ENCODE measurements around the gene KDM2A.
A peak's percentile ranks its signal among the peaks of the same experiment; 100 is the strongest.

Gene KDM2A

DNA sequence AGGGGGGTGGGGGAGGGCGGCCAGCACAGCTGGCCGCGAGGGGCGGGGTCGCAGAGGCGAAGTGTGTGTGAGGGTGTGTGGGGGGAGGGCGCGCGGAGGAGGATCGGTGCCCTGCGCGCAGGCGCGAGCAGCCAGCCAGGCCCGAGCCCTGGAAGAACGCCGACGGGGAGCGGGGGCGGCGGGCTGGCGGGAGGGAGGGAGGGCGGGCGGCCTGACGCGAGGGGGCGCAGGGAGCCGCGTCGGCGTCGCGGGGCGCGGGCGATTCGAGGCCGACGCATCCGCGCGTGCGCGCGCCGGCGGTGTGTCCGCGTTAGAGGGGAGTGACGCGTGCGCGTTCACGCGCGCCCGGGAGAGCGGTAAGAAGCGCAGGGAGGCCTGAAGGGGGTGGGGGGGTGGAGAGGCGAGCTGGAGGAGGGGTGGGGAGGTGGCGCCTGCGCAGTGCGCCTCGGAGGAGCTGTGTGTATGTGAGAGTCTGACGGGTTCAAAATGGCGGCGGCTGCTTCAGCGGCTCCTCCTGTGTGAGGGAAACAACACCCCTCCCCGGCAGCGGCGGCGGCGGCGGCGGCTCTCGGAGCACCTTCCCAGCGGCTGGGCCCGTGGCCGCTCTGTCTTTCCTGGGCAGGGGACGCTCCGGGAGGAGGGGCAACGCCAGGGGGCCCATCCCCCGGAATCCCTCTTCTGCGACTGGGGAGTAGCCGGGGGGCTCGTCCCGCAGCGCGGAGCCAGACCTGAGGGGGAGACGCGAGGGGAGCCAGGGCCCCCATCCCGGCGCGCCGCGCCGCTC, at the start of gene KDM2A:
Gene KDM2A (plus strand): TSS at position 463 of the 784 bp plus-strand sequence. CDS start 2,054 bp downstream, outside the sequence.
- peak; percentile 93 to 98 (median 96) for DNase-seq

DNA sequence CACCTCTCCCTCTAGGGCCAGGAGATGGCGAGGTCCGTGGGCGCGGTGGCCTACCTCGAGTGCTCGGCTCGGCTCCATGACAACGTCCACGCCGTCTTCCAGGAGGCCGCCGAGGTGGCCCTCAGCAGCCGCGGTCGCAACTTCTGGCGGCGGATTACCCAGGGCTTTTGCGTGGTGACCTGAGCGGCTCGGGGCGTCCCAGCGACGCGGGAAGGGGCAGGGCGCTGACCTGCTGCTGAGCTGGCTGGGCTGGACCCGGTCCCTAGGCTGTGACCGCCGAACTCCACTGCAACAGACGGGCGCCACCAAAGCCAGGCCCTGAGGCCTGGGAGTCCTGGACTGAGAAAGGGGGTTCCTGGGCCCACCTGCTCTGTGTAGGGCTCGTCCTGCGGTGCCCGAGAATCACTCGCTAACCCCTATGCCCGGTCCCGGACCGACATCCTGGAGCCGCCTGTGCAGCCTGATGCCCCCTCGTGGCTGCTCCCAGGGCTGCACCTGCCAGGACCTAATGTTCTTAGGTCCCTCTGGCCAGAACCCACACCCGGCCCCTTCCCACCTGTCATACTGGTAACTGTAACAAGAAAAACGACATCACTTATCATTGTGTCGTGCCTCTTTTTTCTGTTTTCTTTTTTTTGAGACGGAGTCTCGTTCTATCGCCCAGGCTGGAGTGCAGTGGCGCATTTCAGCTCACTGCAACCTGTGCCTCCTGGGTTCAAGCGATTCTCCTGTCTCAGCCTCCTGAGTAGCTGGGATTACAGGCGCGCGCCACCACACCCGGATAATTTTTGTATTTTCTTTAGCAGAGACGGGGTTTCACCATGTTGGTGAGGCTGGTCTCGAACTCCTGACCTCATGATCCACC, 47.4 kb upstream of the KDM2A start:
- peak; percentile 36 to 71 (median 42) for DNase-seq

DNA sequence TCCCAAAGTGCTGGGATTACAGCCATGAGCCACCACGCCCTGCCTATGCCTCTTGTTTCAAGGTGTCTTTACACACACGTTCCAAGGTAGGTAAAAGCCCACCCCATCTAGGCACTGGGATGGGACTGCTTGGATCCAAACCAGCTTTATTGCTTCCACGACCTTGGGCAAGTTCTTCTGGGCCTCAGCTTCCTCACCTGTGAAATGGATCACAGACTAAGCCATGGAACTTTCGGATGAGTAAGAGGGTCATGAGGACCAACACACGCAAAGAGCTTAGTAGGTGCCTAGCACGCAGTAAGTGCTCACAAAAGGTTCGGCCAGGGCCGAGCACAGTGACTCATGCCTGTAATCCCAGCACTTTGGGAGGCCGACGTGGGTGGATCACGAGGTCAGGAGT, 46.8 kb upstream of the KDM2A start:
- DNase-seq, result no peak

DNA sequence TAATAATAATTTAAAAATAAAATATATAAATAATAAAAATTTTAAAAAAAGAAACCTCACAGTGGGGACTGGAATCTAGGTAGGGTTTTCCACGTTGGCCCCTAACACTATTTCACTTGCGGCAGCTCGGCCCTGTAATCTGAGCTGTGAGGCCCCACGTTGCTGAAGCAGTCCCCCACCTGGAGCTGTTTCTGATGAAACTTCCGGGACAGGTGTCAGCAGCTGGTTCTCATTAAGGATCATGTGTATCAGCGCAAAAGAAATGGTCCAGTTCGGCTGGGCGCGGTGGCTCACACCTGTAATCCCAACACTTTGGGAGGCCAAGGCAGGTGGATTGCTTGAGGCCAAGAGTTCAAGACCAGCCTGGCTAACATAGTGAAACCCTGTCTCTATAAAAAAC, 45.2 kb upstream of the KDM2A start:
- no peak for DNase-seq

DNA sequence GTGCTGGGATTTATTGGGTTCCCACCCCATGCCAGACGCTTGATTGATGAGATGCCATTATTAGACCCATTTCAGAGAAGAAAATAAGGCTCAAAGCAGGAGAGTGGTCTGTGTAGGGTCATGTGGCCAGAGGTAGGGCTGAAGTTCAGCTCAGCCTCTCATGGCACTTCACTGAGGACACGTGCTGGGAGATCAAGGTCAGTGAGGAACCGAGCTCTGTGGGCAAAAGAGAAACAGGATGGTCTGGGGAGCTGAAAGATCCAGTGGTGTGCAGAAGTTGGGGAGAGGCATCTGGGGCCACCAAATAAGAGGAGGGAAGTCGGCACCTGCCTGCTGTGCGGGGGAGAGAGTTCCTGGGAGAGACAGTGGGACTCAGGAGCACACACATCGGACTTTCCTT, 42.9 kb upstream of the KDM2A start:
- no peak for DNase-seq

DNA sequence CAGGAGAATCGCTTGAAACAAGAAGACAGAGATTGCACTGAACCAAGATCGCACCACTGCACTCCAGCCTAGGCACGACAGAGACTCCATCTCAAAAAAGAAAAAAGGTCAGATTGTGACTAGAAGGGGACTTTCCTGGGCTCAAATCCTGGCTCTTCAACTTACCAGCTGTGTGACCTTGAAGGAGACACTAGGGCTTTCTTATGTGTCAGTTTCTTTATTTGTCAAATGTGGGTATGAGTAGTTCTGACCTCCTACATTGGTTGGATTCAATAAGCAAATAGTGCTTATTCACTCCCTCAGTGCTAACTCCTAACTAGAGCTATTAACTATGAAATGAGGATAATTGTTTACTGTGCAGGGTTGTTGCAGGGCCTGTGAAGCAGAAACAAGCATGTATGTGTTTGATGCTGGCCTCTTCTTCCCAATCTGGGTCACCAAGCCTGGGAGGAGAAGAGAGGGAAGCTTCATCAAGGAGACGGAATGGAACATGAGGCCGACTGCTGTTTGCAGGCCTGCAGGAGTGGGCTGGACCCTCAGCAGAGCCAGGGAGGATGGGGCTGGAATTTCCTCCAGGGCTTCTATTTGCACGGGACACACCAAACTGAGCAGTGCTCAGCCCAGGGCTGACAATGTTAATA, 39.9 kb upstream of the KDM2A start:
- no peak for DNase-seq

DNA sequence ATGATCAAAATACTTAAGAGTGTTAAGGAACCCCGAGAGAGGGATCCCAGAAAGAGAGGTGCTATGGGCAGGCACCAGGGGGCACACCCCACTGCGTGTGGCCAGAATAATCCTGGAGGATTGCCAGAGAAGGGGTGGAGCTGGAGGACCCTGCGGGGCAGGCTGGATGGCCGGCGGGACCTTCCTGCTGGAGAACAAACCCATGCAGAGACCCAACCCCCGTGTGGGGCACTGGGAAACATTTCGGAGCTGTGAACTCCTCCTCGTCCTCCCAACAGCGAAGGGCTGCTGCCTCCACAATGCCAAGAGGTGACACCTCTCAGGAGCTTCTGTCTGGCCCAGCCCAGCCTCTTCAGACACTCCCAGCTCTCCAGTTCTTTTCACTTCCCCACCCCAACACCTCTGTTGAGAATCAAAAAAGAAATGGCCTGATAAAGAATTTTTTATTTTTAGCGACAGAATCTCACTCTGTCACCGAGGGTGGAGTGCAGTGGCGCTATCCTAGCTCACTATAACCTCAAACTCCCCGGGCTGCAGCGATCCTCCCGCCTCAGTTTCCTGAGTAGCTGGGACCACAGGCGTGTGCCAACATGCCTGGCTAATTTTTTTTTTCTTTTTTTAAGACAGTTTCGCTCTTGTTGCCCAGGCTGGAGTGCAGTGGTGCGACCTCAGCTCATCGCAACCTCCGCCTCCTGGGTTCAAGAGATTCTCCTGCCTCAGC, 36.8 kb upstream of the KDM2A start:
- peak in 1 of 4 experiments; percentile 8 for DNase-seq

DNA sequence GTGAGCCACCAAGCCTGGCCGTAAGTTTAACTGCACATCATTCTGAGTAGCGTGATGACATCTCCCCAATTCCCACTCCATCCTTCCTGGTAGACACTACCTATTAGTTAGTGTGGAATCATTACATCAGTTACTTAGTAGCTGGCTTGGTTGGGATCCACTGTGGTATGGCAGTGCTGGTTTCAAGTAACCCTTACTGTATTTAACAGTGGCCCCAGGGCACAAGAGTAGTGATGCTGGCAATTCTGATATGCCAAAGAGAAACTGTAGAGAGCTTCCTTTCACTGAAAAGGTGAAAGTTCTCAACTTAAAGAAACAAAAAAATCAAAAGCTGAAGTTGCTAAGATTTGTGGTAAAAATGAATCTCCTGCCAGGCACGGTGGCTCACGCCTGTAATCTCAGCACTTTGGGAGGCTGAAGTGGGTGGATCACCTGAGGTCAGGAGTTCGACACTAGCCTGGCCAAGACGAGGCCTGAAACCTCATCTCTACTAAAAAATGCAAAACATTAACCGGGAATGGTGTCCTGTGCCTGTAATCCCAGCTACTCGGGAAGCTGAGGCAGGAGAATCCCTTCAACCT, 35.2 kb upstream of the KDM2A start:
- DNase-seq, result no peak

DNA sequence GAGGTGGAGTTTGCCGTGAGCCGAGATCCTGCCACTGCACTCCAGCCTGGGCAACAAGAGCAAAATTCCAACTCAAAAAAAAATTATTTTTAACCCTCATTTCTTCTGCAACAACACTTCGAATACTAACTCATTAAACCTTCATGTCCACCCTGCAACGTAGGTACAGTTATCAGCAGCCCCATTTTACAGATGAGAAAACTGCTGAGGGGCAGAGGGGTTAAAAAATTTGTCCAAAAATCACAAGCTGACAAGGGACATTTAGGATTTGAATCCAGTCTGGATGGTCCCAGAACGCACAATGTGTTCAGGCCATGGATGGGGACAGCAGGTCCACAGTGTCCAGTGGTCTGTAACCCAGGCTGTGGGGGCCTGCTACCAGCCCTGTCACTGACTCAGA, 33.4 kb upstream of the KDM2A start:
- no peak for DNase-seq

DNA sequence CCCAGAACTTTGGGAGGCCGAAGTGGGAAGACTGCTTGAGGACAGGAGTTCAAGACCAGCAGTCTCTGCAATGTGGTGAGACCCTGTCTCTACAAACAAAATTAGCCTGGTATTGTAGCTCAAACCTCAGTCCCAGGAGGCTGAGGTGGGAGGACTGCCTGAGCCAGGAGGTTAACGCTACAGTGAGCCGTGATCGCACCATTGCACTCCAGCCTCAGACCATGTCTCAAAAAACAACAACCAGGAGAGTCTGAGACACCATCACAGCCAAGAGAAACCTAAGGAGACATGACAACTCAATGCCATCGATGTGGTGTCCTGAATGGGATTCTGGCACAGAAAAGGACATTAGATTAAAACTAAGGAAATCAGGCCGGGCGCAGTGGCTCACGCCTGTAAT, 28.3 kb upstream of the KDM2A start:
- DNase-seq, result no peak

DNA sequence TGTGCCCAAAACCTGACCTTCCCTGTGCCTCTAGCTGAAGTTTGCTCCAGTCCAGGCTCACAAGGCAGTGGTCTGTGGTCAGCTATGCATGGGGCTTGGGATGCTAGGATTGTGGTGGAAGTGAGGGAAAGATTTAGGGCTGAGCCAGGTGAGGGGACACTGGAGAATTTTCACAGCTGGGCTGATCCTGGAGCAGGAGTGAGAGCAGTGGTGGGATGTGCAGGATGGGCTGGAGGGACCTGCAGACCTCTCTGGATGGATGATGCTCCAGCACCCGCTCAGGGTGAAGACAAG, 23.9 kb upstream of the KDM2A start:
- DNase-seq, result no peak

DNA sequence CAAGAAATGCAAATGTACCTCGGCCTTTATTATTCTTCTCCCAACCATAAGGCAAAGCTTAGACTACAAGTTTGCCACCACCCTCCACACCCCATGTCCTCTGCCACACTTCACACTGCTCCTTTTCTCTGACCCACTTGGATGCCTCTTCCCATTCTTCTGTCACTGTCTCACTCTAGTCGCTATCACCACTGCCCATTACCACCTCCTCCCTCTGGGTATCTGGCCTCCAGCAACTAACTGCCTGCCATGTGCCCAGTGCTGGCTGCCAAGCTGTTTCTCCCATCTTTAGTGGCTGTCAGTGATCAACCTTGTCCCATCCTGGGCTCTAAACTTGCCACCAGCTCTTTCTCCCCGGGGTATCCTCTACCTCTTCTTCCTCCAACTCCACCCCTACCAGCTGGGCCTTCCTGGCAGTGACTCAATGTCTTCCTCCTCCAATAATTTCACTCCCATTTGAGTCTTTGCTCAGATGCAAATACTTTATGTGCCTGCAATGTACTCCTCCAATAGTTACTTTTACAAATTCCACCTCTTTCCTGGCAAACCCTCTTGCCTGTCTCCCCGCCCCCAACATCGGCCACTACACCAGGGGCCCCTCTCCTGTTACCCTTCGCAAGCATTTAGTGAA, 20.1 kb upstream of the KDM2A start:
- no peak for DNase-seq

DNA sequence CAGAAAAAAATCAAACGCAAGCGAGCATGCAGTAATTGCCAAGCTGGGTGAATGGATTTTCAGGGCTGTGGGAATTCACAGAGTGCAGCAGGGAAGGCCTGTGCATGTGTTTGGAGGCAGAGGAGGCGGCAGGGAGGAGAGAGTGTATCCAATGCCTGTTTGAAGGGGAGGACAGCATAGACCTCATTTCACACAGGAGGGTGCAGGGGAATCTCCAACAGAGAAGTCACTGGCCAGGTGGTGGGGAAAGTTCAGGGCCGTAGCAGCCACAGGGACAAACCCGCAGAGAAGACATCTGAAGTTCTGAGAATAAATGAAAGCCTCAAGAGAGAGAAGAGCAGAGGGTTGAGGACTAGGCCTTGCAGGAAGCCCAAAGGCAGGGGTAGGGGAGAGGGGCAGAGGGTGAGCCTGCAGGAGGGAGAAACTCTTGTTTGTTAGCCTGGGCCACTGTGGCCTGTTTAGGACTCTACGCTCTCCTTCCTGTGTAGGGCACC, 19.2 kb upstream of the KDM2A start:
- DNase-seq, result no peak

DNA sequence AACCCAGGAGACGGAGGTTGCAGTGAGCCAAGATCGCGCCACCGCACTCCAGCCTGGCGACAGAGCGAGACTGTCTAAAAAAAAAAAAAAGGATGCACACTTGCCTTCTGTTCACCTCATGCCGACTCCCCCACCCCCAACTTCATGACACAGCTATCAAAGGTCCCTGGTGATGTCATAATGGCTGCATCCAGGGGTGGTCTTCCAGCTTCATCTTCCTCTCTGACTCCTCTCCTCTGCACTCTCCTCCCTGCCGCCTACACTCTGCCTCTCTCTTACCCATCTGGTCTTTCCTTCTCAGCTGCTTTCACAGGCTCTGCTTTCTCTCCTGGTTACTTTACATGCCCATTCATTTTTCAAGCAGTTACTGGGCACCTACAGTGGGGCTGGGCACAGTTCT, 16.4 kb upstream of the KDM2A start:
- DNase-seq, result no peak

DNA sequence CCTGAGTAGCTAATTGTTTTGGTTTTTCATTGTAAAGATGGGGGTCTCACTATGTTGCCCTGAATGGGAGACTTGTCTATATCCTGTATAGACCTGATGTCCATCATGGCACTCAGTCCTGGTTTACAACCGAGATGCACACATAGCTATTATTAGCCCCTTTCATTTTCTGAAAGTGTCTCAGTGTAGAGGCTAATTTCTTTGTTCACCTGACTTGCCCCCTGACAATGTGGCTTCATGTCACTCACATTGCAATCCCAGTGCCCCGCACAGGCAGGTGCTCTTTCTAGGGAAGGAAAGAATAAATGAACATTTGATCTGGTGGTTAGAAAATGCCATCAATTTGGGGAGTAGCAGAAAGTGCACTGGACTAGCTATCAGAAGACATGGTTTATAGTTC, 13.1 kb upstream of the KDM2A start:
- DNase-seq, result no peak

DNA sequence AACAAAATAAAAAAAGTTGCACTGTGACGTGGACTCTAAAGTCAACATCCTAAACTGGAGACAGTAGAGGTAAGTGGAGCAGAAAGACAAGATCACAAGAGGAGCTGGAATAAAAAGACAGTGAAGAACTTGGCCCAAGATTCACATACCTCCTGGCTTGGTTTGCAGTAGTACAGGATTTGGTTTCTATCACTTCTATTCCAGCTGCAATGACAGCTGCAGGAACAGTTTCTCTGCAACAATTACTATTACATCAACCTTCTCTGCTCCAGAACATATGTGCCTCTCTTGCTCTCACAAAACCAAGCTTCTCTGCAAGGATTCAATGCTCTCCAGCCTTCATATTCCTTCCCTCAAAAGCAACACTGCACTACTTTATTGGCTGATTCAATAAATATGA, 7.8 kb upstream of the KDM2A start:
- no peak for DNase-seq

DNA sequence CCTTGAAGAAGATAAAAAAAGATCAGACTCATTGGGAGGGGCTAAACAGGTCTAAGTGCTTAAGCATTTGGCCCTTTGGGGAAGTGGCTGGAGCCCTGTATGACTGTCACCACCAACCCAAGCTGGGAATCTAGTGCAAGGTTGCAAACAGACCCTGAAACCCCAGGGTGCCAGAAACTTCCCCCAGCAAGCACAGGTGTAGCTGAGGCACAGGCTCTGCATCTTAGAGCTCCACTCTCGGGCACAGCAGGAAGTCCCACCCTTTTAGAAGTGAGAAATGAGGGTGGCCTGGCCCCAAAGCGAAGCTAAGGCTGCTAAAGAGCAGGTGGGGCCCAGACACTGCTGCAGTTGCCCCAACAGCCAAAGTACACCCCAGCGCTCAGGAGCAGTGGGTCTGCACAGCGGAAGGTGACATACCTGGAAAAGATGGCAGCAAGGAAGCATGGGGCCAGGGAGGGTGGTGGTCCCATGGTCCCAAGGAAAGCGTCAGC, 5.8 kb upstream of the KDM2A start:
- DNase-seq, result no peak

DNA sequence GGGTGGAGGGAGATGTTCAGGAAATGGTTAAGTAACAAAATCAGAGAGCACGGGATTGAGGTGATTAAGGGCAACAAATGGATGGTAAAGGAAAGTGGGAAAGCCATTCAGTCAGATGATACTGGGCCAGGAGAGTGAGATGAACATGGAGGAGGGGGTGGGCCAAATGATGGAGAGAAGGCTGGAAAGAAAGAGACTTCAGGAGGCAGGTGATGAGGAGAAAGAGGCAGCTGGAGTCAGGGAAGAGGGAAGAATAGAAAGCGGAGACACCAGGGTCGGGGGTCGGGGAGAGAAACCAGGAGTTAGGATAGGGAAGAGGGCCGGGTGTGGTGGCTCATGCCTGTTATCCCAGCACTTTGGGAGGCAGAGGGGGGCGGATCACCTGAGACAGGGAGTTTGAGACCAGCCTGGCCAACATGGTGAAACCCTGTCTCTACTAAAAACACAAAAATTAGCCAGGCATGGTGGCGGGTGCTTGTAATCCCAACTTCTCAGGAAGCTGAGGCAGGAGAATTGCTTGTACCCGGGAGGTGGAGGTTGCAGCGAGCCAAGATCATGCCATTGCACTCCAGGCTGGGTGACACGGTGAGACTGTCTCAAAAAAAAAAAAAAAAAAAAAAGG, 4.7 kb upstream of the KDM2A start:
- DNase-seq, result no peak

DNA sequence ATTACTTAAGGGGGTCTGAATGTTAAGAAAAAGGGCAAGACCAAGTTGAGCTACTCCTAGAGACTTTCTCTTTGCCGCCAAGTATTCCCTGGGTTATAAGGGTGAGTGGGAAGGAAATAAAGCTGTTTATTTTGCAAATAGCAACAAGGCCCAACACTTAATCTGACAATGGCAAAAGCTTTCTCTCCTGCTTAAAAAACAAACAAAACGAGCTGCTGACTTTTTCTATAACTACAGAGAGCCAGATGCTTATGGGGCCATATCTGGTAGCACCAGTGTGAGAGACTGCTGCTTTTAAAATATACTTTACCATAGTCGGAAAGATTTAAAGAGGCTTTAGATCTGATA, 2.3 kb upstream of the KDM2A start:
- DNase-seq, result no peak

DNA sequence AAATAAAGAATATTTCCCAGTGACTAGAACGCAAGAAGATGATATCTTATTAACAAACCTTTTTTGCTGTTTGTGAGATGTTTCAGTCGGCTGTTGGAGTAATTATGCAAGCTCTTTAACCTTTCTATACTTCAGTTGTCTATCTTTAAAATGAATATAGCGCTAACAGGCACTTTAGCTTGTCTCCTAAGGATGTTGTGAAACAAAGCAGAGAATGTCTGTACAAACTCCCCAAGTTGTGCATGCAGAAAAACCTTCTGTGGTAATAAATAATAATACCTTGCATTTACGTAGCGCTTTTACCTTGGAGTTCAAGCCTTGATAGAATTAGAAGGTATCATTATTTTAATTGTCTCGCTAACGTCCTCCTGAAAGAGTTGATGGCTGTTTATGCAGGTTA, 1.9 kb upstream of the KDM2A start:
- DNase-seq, result no peak

DNA sequence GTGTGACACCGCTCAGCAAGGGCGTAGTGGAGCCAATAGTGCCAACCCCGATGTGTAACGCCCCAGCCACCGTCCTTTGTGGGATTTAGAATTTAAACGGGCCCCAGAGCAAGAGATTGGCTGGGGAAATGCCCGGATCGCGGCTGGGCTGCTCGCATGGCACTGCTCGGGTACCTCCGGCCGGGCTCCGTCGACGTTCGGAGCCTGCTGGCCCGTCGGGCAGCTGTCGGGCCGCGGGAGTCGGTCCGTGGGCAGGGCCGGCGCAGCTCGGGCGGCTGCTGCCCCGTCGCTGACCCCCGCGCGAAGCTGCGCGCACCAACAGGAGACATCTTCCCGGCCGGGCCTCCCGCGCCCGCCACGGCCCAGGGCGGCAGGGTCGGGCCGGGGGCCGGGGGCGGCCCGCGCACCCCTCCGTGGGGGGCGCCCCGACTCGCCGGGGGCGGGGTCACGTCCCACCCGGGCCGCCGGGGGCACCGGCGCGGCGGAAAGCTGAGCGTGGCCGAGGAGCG, 1.3 kb upstream of the KDM2A start:
- DNase-seq, result peak in 3 of 4 experiments; percentile 16 to 37 (median 34)
